ENCODE measurements around the gene SIGLEC6.

Gene SIGLEC6

DNA sequence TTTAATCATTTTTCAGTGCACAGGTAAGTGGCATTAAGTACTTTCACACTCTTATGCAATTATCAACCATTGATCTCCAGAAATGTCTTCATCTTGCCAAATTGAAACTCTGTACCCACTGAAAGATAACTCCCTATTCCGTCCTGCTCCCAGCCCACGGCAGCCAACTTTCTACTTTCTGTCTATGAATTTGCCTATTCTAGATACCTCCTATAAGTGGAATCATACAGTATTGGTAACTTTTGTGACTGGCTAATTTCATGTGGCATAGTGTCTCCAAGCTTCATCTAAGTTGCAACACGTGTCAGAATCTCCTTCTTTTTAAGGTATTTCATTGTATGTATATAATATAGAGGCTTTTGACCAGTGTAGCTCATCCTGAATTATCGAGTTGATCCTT, 58.9 kb downstream of the SIGLEC6 start:
- DNase-seq: peak; percentile 4

- peak; percentile 7 for DNase-seq
Observed at GRCh38 chr19:51471527-51471926, 59.9 kb downstream of the SIGLEC6 start.

DNA sequence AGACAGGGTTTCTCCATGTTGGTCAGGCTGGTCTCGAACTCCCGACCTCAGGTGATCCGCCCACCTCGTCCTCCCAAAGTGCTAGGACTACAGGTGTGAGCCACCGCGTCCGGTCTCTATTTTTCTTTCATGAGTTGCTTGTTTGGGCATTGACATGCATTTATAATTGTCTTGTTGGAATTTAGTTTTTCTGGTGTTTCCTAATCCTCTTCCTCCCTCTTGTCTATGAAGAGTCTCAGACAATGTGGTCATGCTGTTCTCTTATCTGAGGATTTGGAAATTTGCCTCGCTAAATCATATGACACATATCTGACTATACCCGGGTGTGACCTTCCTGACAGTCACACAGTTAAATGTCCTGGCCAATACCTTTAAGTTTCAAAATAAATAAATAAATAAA, 60.5 kb downstream of the SIGLEC6 start:
- peak; percentile 85 for DNase-seq

- no peak for DNase-seq
Observed at GRCh38 chr19:51469629-51470028, 61.8 kb downstream of the SIGLEC6 start.

GRCh38 chr19:51469162-51469561, 62.3 kb downstream of the SIGLEC6 start:
- no peak for DNase-seq

DNA sequence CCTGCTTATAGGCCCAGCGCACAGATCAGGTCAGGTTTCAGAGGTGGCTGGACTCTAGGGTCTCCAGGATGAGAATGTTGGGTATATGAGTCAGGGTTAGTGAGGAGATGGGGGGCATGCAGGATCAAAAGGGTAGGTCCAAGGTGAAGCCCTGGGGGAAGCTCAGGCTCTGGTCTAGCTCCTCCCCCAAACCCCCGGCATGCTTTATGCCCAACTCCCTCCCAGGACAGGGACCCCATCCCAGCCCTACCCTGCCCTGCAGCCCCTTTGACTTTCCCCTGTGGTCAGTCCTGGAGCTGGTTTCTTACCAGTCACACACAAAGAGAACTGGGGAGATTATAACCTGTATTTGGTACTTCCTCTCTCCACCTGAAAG, 62.9 kb downstream of the SIGLEC6 start:
- DNase-seq: no peak

GRCh38 chr19:51467864-51468544, 63.5 kb downstream of the SIGLEC6 start:
- peak; percentile 68 for DNase-seq
